ENCODE measurements around the gene INTS11. TPM values are rescaled to one million over a fixed set of nuclear protein-coding genes. Genes with fewer than 3 reads are reported as not detected.

The INTS11 gene
- total and polyA plus RNA-seq, 9 of the 15 experiments (the other 6 are each of a cell fraction or from before 2014, with no cell fraction given): 3.6 to 183 (median 110) TPM

GRCh38 chr1:1273512-1274298 is 50.8 kb downstream of the INTS11 start, which contains the start of gene UBE2J2 (continued):
- no peak for TF ChIP-seq ETV6 (IDR thresholded peaks at IDR 0.05; ENCODE audit: borderline replicate concordance in 1 of 2, low read depth in 2 of 2, low read length in 1 of 2)
- TF ChIP-seq ETV6 (CRISPR knock-in tag; IDR thresholded peaks at IDR 0.05; ENCODE audit: borderline replicate concordance): no peak
- peak; percentile 30; the same call in 1 of the 2 replicates for TF ChIP-seq LCOR (CRISPR knock-in tag; IDR thresholded peaks at IDR 0.05)
- TF ChIP-seq EZH2 (IDR thresholded peaks at IDR 0.05; ENCODE audit: borderline replicate concordance, low read depth, low read length): no peak
- no peak for TF ChIP-seq MEF2A (IDR thresholded peaks at IDR 0.05; ENCODE audit: control insufficient read depth, low read depth, low read length)
- TF ChIP-seq LEF1 (IDR thresholded peaks at IDR 0.05): no peak
- TF ChIP-seq ZC3H4 (CRISPR knock-in tag; IDR thresholded peaks at IDR 0.05; ENCODE audit: borderline replicate concordance): no peak
- no peak for TF ChIP-seq ZC3H11A (IDR thresholded peaks at IDR 0.05; ENCODE audit: low read depth, low read length)
- no peak for TF ChIP-seq SNAPC5 (CRISPR knock-in tag; IDR thresholded peaks at IDR 0.05)
- TF ChIP-seq BRF2 (IDR thresholded peaks at IDR 0.05; ENCODE audit: borderline replicate concordance, insufficient read depth, insufficient read length): no peak
- no peak for TF ChIP-seq MYBL2 (IDR thresholded peaks at IDR 0.05; ENCODE audit: low read depth)
- no peak for TF ChIP-seq MYBL2 (CRISPR knock-in tag; IDR thresholded peaks at IDR 0.05; ENCODE audit: borderline replicate concordance)
- no peak for TF ChIP-seq ZNF174 (CRISPR knock-in tag; IDR thresholded peaks at IDR 0.05)
- 0 out of 2 replicates have a peak, but pooled peaks have one; percentile 28 for TF ChIP-seq EP300 (IDR thresholded peaks at IDR 0.05; ENCODE audit: low read length)
- no peak for TF ChIP-seq ZNF445 (CRISPR knock-in tag; IDR thresholded peaks at IDR 0.05; ENCODE audit: low read depth)
- no peak for TF ChIP-seq RBM15 (IDR thresholded peaks at IDR 0.05; ENCODE audit: insufficient read depth, low read length)
- TF ChIP-seq ZNF785 (CRISPR knock-in tag; IDR thresholded peaks at IDR 0.05): no peak
- peak; percentile 54; the same call in 1 of the 2 replicates for TF ChIP-seq MAX (CRISPR knock-in tag; IDR thresholded peaks at IDR 0.05)
- no peak for TF ChIP-seq KLF6 (CRISPR knock-in tag; IDR thresholded peaks at IDR 0.05; ENCODE audit: borderline replicate concordance)
- TF ChIP-seq YBX1 (IDR thresholded peaks at IDR 0.05): no peak
- no peak for TF ChIP-seq NFIC (IDR thresholded peaks at IDR 0.05)
- TF ChIP-seq PHB2 (IDR thresholded peaks at IDR 0.05; ENCODE audit: low read depth): no peak
- peak; percentile 91 for TF ChIP-seq SIN3B (IDR thresholded peaks at IDR 0.05; ENCODE audit: low read depth)
- TF ChIP-seq ZFX (CRISPR knock-in tag; IDR thresholded peaks at IDR 0.05): peak; percentile 89
- peak in 1 of 2 experiments; percentile 79; a peak in 2 of 4 replicates for TF ChIP-seq HDAC1 (IDR thresholded peaks at IDR 0.05)
- TF ChIP-seq ZNF217 (CRISPR knock-in tag; IDR thresholded peaks at IDR 0.05): no peak
- no peak for TF ChIP-seq NCOA2 (IDR thresholded peaks at IDR 0.05; ENCODE audit: partially characterized antibody in 2 of 2)
- peak; percentile 39 for TF ChIP-seq CCNT2 (IDR thresholded peaks at IDR 0.05; ENCODE audit: borderline replicate concordance, extremely low read depth, insufficient read length, low read depth, low read length)
- no peak for TF ChIP-seq ZNF133 (CRISPR knock-in tag; IDR thresholded peaks at IDR 0.05)

Data from K562 (cell line).